T-helper 2 cell treated with Interferon-gamma antibody and Interleukin-4, amounts not matched to agents 100 ng/mL and 5 ng/mL, for 36 hours (primary cell): Measurements from ENCODE around the gene PTCH1. TPM values are rescaled to one million over a fixed set of nuclear protein-coding genes. Genes with fewer than 3 reads are reported as not detected.

Experiments used
- intact Hi-C: fragments of 100-400 bp; cut with micrococcal nuclease; formaldehyde crosslinking; loops from one replicate; pipeline ENCODE4 v1.15.1; 2023
- total RNA-seq: library from RNA; stranded (reverse); gene quantifications from 2 replicates; pipeline ENCODE4 v1.2.3, GENCODE V29; 2022

Gene PTCH1
- total RNA-seq, 1 donor from 2014 or later: 5.4 TPM

- intact Hi-C loops: no loop called here
Observed at GRCh38 chr9:95443301-95443700, 73.5 kb downstream of the PTCH1 start.

DNA sequence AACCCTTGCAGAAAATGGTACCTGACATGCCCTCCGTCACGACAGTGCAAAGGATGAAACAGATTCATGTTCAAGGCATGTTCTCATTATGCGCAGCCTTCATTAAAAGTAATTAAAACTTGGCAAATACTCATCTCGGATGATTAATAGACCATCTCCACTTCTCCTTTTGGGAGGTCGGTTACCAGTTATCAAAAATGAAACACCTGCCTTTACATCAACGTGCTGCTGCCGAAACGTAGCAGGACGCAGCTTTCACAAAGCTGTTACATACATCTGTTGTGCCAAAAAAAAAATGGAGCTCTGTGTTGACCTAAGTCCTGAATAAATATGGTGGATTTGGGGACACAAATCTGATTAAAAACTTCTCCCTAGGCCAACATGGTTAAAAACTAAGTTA lies 75.7 kb downstream of the PTCH1 start:
- intact Hi-C loops: no loop called here

- intact Hi-C loops: no loop called here
Observed at GRCh38 chr9:95440447-95440846, 76.3 kb downstream of the PTCH1 start.

DNA sequence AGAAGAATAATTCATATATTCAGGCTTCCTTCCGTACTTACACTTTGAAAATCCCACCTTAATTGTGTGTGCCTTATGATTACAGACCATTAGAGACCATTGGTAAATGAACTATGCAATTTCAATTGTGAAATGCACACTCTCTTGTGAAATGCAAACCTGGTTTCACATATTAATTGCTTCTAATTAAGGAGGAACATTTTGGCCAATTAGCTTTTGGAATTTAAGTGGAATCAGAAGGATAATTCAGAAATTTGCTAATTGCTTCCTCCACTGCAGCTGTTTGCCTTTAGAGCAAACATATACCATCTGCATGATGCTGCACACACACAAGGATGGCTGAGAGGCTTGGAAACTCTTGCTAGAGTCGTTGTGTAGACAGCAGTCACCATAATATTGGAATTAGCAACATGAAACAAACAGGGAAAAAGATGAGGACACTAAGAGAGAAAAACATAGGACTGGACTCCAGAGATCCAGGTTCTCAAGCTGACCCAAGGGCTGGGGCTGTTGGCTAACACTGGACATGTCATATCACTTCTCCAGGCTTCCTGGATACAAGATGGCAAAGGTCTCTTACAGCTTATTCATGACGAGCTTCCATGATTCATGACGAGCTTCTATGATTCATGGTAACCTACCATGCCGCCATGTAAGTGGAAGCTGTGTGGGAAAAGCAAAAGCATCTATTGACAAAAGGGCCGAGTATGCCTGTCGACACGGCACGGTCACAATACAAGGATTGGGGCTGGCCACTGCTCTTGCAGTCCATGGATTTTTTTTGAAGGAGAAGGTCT lies 78.0 kb downstream of the PTCH1 start:
- intact Hi-C loops: no loop called here

- intact Hi-C loops: no loop called here
Observed at GRCh38 chr9:95437559-95437958, 79.2 kb downstream of the PTCH1 start.

GRCh38 chr9:95436416-95436815 lies 80.4 kb downstream of the PTCH1 start:
- intact Hi-C loops: no loop called here

DNA sequence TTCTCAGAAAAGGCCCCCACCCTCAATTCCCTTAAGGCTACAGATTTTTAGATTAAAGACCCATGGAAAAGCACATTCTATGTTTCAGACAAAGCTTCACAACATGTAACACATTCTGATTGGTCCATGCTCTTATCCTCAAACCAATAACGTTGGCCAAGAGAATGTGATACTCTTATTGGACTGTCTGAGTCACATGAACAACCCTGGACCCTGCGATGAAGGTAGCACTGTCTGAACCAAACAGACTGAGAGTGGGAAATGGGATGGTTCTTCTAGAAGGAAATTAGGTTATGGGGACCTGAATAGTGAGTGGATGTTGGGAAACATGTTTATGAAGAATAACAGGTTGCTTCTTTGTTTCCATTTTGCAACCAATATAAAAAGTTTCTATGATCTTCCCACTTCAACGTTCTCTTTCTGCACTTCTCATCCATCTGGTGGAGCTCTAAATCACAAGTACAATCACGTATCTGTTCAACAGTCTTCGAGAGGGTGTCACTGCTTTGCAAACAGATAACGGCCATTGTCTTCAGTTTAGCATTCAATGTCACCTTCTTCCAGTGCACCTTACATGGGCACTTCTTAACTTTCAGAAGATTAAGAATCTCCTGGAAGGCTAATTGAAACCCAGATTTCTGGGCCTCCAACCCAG lies 81.6 kb downstream of the PTCH1 start:
- intact Hi-C loops: no loop called here

DNA sequence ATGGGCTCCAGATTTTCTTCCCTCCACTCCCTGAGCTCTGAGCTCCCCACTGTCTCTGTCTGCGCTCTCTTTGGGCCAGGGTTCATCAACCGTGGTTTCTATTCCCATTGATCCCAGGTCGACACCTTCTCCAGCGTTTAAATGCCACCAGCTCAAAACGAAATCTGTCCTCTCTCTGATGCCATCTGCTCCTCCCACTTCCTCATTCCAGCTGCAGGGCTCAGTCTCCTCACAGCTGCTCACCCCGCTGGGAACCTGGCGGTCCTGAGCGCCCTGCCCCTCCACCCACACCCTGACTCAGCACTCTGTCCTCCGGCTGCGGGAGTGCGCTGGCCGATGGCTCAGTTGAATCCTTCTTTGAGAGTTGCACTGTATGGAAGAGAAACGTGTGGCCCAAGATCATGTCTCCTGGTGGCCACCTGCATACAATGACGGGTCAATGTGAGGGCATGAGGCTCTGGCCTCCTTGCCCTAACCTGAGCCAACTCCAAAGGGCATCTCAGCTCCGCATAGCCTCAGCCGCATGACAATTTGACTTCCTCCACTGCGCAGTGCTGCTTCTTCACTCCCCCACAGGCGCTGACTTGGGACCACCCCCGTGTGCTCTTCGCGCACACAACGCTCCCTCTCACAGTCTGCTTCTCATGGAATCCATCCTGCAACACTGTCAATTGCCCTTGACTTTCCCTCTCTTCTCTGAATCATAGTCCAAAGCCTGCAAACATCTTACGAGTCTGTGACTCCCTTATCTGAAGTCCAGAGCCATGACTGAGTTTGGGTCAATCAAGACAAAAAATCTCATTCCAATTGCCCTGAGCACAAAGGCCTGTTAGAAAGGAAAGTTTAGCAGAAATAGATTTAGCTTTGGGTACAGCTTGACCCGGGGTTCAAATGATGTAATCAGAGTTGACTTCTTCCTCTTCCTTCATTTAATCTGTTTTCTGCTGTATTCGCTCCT lies 82.4 kb downstream of the PTCH1 start:
- intact Hi-C loops: no loop called here

DNA sequence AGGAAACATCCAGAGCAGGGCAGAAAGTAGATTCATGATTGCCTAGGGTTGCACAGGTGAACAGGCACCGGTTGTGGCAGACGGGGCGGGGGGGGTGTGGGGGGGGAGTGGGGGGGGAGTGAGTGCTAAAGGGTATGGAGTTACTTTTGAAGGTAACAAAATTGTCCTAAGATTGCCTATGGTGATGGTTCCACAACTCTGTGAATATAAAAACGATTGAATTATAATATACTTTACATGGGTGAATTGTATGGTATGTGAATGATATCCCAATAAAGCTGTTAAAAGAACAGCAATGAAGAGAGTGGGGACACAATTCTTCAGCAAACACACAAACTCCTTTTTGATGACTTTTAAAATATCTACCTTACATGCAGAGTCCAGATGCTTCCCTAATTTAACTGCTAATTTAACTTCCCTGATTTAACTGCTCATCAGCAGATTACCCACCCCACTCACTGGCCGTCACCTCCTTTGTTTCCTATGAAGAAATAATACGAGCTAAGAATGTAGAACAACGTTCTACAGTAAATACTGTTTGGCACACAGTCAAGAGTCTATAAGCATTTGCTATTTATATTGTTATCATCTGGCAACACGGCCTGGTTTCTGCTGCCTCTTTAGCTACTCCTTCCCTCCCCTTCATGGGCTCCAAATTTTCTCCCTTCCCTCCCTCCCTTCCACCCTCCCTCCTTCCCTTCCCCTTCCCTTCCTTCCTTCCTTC lies 83.5 kb downstream of the PTCH1 start:
- intact Hi-C loops: no loop called here

DNA sequence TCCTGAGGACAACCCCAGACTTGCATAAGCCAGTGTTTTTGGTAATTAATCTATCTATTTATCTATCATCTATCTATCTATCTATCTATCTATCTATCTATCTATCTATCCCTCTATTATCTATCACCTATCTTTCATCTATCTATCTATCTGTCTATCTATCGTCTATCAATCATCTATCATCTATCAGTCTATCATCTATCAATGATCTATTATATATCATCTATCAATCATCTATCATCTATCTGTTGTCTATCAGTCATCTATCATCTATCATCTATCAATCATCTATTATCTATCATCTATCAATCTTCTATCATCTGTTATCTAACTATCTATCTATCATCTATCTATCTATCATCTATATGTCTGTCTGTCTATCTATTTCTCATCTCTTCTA lies 85.5 kb downstream of the PTCH1 start:
- intact Hi-C loops: no loop called here

- intact Hi-C loops: loop anchor here (10.0 kb wide), 1 partner anchor 75 kb away; no protein-coding TSS in a partner anchor
Observed at GRCh38 chr9:95429948-95430620, 86.7 kb downstream of the PTCH1 start.

DNA sequence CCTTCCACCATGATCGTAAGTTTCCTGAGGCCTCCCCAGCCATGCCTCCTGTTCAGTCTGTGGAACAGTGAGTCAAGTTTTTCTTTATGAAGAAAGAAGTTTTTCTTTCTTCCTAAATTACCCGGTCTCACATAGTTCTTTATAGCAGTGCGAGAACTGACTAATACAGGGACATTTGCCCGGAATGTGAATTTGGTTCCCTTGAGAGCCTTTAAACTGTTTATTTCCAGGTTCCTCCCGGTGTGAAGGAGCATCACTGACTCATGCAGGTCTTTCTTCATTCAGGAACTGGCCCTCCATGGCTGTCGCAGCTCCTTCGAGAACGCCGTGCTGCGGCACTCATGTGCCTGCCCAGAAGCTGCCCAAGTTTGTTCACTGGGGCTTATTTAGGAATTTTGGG lies 87.7 kb downstream of the PTCH1 start:
- intact Hi-C loops: loop anchor here (10.0 kb wide), 1 partner anchor 76 kb away; no protein-coding TSS in a partner anchor

- intact Hi-C loops: loop anchor here (10.0 kb wide), 1 partner anchor 79 kb away; no protein-coding TSS in a partner anchor
Observed at GRCh38 chr9:95425910-95426551, 90.7 kb downstream of the PTCH1 start.

DNA sequence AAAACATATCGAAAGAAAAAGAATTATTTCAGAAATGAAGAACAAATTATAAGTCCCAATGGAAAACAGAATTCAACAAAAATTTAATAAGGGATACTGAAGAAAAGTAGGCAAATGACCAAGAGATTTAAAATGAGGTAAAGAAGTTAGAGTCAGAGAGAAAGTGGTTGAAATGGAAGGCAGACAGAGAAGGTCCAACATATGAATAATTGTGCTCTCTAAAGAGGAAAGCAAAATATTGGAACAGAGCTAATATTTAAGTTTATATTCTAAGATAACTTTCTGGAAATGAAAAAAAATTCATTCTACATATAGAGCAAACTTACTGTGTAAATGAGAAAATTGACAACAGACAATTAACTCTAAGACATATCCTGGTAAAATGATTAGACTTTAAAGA lies 94.1 kb downstream of the PTCH1 start:
- intact Hi-C loops: loop anchor here (10.0 kb wide), 1 partner anchor 82 kb away; no protein-coding TSS in a partner anchor

- intact Hi-C loops: loop anchor here (10.0 kb wide), 1 partner anchor 84 kb away; no protein-coding TSS in a partner anchor
Observed at GRCh38 chr9:95420518-95420917, 96.3 kb downstream of the PTCH1 start.

- intact Hi-C loops: no loop called here
Observed at GRCh38 chr9:95419444-95419843, 97.3 kb downstream of the PTCH1 start.

GRCh38 chr9:95415158-95415557 lies 101.6 kb downstream of the PTCH1 start:
- intact Hi-C loops: no loop called here

DNA sequence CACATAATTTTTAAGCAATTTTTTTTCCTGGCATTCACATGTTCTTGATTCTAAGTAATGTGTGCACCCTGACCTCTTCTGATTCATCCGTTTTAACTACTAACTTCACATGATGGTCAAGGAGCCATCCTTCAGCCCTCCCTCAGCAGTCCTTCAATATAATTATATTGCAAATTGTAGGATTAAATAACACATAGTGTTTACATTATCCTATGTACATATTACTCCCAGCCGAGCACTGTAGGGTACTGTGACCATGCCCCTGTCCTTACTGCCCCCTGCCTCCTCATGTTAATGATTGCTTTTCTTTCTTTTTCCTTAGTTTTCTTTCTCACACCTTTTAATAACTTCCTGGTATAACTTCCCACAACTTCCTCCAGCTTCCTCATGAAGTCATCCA lies 103.0 kb downstream of the PTCH1 start:
- intact Hi-C loops: no loop called here

GRCh38 chr9:95411054-95411892 lies 105.5 kb downstream of the PTCH1 start:
- intact Hi-C loops: no loop called here
